Iris pigment epithelial cell (primary cell): ENCODE data around the gene CIC.

ENCODE experiments used
- DNase-seq: peaks from one replicate; pipeline ENCODE4 v3.0.0-alpha.2; 2011; ENCODE audit warnings: low read depth

Gene CIC

GRCh38 chr19:42244347-42245220 lies 24.5 kb upstream of the CIC start:
- DNase-seq, result peak; percentile 95

GRCh38 chr19:42245231-42245630 lies 23.8 kb upstream of the CIC start:
- no peak for DNase-seq

GRCh38 chr19:42246143-42246921 lies 22.7 kb upstream of the CIC start:
- peak; percentile 82 for DNase-seq

GRCh38 chr19:42246922-42247639 lies 22.0 kb upstream of the CIC start:
- no peak for DNase-seq

GRCh38 chr19:42247640-42248199 lies 21.3 kb upstream of the CIC start:
- DNase-seq, result no peak

GRCh38 chr19:42248270-42249148 lies 20.5 kb upstream of the CIC start:
- no peak for DNase-seq

GRCh38 chr19:42249149-42249750 lies 19.8 kb upstream of the CIC start:
- DNase-seq, result no peak

GRCh38 chr19:42249769-42250168 lies 19.3 kb upstream of the CIC start:
- no peak for DNase-seq

- DNase-seq, result no peak
Measured at GRCh38 chr19:42250183-42250665, 18.8 kb upstream of the CIC start.

- DNase-seq, result peak; percentile 68
Measured at GRCh38 chr19:42250666-42251531, 18.2 kb upstream of the CIC start.

- DNase-seq, result no peak
Measured at GRCh38 chr19:42251572-42252358, 17.3 kb upstream of the CIC start.

- DNase-seq, result peak; percentile 80
Measured at GRCh38 chr19:42252365-42253244, 16.4 kb upstream of the CIC start.

GRCh38 chr19:42253245-42254088 lies 15.6 kb upstream of the CIC start:
- DNase-seq, result no peak

GRCh38 chr19:42254089-42254849 lies 14.8 kb upstream of the CIC start:
- DNase-seq, result peak; percentile 61

GRCh38 chr19:42254850-42255765 lies 13.9 kb upstream of the CIC start, which contains the start of gene ERF:
Gene ERF (minus strand): TSS chr19:42255128. CDS start chr19:42254999, 129 bp downstream.
- peak; percentile 90 for DNase-seq
